H1 (cell line): Measurements from ENCODE around the gene CPNE8. TPM values are rescaled to one million over a fixed set of nuclear protein-coding genes. Genes with fewer than 3 reads are reported as not detected.

Source experiments
- CTCF ChIA-PET: fragments of 300-600 bp; sonication (Branson Sonifier 250); formaldehyde crosslinking; loops from one replicate; lab custom pipeline; 2021; ENCODE audit not compliant: partially characterized antibody; lab: Charles Lee
- POLR2A ChIA-PET: fragments of 300-600 bp; sonication (Branson Sonifier 250); formaldehyde crosslinking; loops from one replicate; lab custom pipeline; 2021; ENCODE audit warnings: inconsistent platforms; ENCODE audit not compliant: partially characterized antibody; lab: Charles Lee
- DNase-seq, 2 experiments: peaks; one replicate each; pipeline versions ENCODE4 v3.0.0 to v3.0.0-alpha.2; 2010 to 2022; ENCODE audit warnings: low spot score in 2 of 2, low read depth in 1 of 2, mixed read lengths in 1 of 2
- FAIRE-seq: peaks from 2 replicates; lab custom pipeline; 2011; peaks lifted over from hg19 to GRCh38; lab: Jason Lieb, UNC
- H2AFZ ChIP-seq: 2 replicates; pipeline ENCODE4 v1.8.1; 2012; ENCODE audit warnings: low read length, inconsistent platforms
- H2AK5ac ChIP-seq: 2 replicates; pipeline ENCODE4 v1.6.1; 2013; ENCODE audit warnings: low read depth, low read length
- H2BK120ac ChIP-seq: replicated peaks from 2 replicates; pipeline ENCODE3; 2013; ENCODE audit warnings: low read depth, low read length, inconsistent platforms
- H2BK12ac ChIP-seq: 2 replicates; pipeline ENCODE4 v1.6.1; 2013; ENCODE audit warnings: low read depth, low read length
- H2BK15ac ChIP-seq: 2 replicates; pipeline ENCODE4 v1.6.1; 2013; ENCODE audit warnings: low read length
- H2BK20ac ChIP-seq: 2 replicates; pipeline ENCODE4 v1.6.1; 2013; ENCODE audit warnings: low read length
- H2BK5ac ChIP-seq: 2 replicates; pipeline ENCODE4 v1.6.1; 2013; ENCODE audit warnings: low read depth, low read length
- H3K14ac ChIP-seq: 2 replicates; pipeline ENCODE4 v1.6.1; 2013; ENCODE audit warnings: inconsistent platforms; ENCODE audit not compliant: insufficient read length
- H3K18ac ChIP-seq: 2 replicates; pipeline ENCODE4 v1.6.1; 2013; ENCODE audit warnings: low read length; ENCODE audit errors: extremely low read depth
- H3K23ac ChIP-seq: 2 replicates; pipeline ENCODE4 v1.6.1; 2013; ENCODE audit warnings: inconsistent platforms; ENCODE audit not compliant: insufficient read length
- H3K23me2 ChIP-seq: 2 replicates; pipeline ENCODE4 v1.6.1; 2013; ENCODE audit warnings: low read depth, low read length
- H3K27ac ChIP-seq: 2 replicates; pipeline ENCODE4 v1.6.1; 2011; ENCODE audit warnings: low read depth, low read length, inconsistent platforms
- H3K27me3 ChIP-seq, 4 experiments: replicated peaks in 1 of 4; 1 replicate in 1 of 4; 2 replicates in 3 of 4; pipeline versions ENCODE4 v1.6.1 to v1.8.1; 2011 to 2013; ENCODE audit warnings: low read length in 3 of 4, mild to moderate bottlenecking in 3 of 4, inconsistent platforms in 2 of 4, mixed read lengths in 2 of 4, moderate library complexity in 1 of 4; ENCODE audit not compliant: control insufficient read depth in 3 of 4, insufficient read depth in 3 of 4; ENCODE audit errors: extremely low read depth in 1 of 4
- H3K36me3 ChIP-seq, 4 experiments: 2 replicates each; pipeline versions ENCODE4 v1.6.1 to v1.8.1; 2011 to 2013; ENCODE audit warnings: mild to moderate bottlenecking in 4 of 4, low read length in 3 of 4, moderate library complexity in 2 of 4, control low read depth in 1 of 4, inconsistent platforms in 1 of 4; ENCODE audit not compliant: insufficient read depth in 4 of 4, control insufficient read depth in 2 of 4
- H3K4ac ChIP-seq: replicated peaks from 2 replicates; pipeline ENCODE3; 2013; ENCODE audit warnings: low read length, low read depth, mixed read lengths, inconsistent platforms; ENCODE audit not compliant: insufficient read length
- H3K4me1 ChIP-seq, 4 experiments: replicated peaks in 1 of 4; 1 replicate in 1 of 4; 2 replicates in 3 of 4; pipeline versions ENCODE4 v1.6.1 to v1.8.1; 2011 to 2013; ENCODE audit warnings: low read length in 3 of 4, inconsistent platforms in 2 of 4, mixed read lengths in 1 of 4; ENCODE audit not compliant: insufficient read depth in 4 of 4, control insufficient read depth in 3 of 4
- H3K4me2 ChIP-seq, 2 experiments: 2 replicates each; pipeline versions ENCODE4 v1.6.1 to v1.8.1; 2011 to 2013; ENCODE audit warnings: low read depth in 2 of 2, low read length in 2 of 2, control low read depth in 1 of 2, inconsistent platforms in 1 of 2, mild to moderate bottlenecking in 1 of 2; ENCODE audit not compliant: insufficient read depth in 1 of 2
- H3K4me3 ChIP-seq, 4 experiments: fragments of 200-600, 300-600 bp in 1 of 4; sonication (generic), shearing (Covaris generic), sonication (Bioruptor Twin) in 1 of 4; 2 replicates each; pipeline versions ENCODE4 v1.5.1 to v1.8.1; 2011 to 2016; ENCODE audit warnings: low read length in 4 of 4, low read depth in 3 of 4, control low read depth in 2 of 4, inconsistent platforms in 2 of 4, mild to moderate bottlenecking in 2 of 4, mixed read lengths in 1 of 4, moderate library complexity in 1 of 4; ENCODE audit not compliant: insufficient read depth in 2 of 4; ENCODE audit errors: extremely low read depth in 1 of 4
- H3K56ac ChIP-seq: replicated peaks from 2 replicates; pipeline ENCODE3; 2013; ENCODE audit warnings: low read depth, mild to moderate bottlenecking, mixed read lengths, low read length, inconsistent platforms; ENCODE audit not compliant: insufficient read length
- H3K79me1 ChIP-seq: 2 replicates; pipeline ENCODE4 v1.6.1; 2013; ENCODE audit warnings: low read depth, low read length, control low read depth
- H3K79me2 ChIP-seq, 2 experiments: 2 replicates each; pipeline versions ENCODE4 v1.6.1 to v1.8.1; 2012 to 2013; ENCODE audit warnings: low read length in 2 of 2, mild to moderate bottlenecking in 2 of 2, inconsistent platforms in 1 of 2; ENCODE audit not compliant: insufficient read depth in 2 of 2, control insufficient read depth in 1 of 2
- H3K9ac ChIP-seq, 4 experiments: replicated peaks in 1 of 4; 1 replicate in 1 of 4; 2 replicates in 3 of 4; pipeline versions ENCODE4 v1.6.1 to v1.8.1; 2011 to 2013; ENCODE audit warnings: low read depth in 3 of 4, low read length in 3 of 4, control low read depth in 2 of 4, mild to moderate bottlenecking in 2 of 4, moderate library complexity in 2 of 4, inconsistent platforms in 1 of 4; ENCODE audit errors: extremely low read depth in 1 of 4
- H3K9me3 ChIP-seq, 2 experiments: 2 replicates each; pipeline versions ENCODE4 v1.6.1 to v1.8.1; 2012 to 2013; ENCODE audit warnings: mild to moderate bottlenecking in 2 of 2, moderate library complexity in 2 of 2, control low read depth in 1 of 2, inconsistent platforms in 1 of 2, low read depth in 1 of 2, low read length in 1 of 2, mixed read lengths in 1 of 2; ENCODE audit not compliant: insufficient read depth in 2 of 2
- H4K20me1 ChIP-seq, 2 experiments: replicated peaks in 1 of 2; 2 replicates each; pipeline versions ENCODE3 to v1.8.1; 2011 to 2013; ENCODE audit warnings: inconsistent platforms in 2 of 2, low read length in 2 of 2, mild to moderate bottlenecking in 1 of 2; ENCODE audit not compliant: insufficient read depth in 2 of 2, control insufficient read depth in 1 of 2
- H4K5ac ChIP-seq: 2 replicates; pipeline ENCODE4 v1.6.1; 2013; ENCODE audit warnings: low read length, low read depth, mixed read lengths, inconsistent platforms; ENCODE audit not compliant: insufficient read length
- H4K8ac ChIP-seq: 2 replicates; pipeline ENCODE4 v1.8.0; 2013; ENCODE audit warnings: mild to moderate bottlenecking, moderate library complexity, low read length, inconsistent platforms; ENCODE audit not compliant: insufficient read depth; ENCODE audit errors: extremely low read depth
- H4K91ac ChIP-seq: replicated peaks from 2 replicates; pipeline ENCODE3; 2013; ENCODE audit warnings: low read length, mixed read lengths, inconsistent platforms; ENCODE audit not compliant: insufficient read length
- ASH2L ChIP-seq: fragments of 200-600, 300-600 bp; sonication (generic); IDR thresholded peaks from one replicate; pipeline ENCODE4 v1.7.1; 2017; ENCODE audit warnings: low read length
- BRCA1 ChIP-seq: IDR thresholded peaks from 2 replicates; pipeline ENCODE4 v1.6.1; 2012; ENCODE audit warnings: low read depth, low read length, improper control_type of control experiment
- GABPA ChIP-seq: IDR thresholded peaks from 2 replicates; pipeline ENCODE4 v1.6.1; 2011; ENCODE audit warnings: mild to moderate bottlenecking, low read length, moderate library complexity, borderline replicate concordance; ENCODE audit not compliant: insufficient read depth
- GTF2F1 ChIP-seq: IDR thresholded peaks from 2 replicates; pipeline ENCODE4 v1.6.1; 2012; ENCODE audit warnings: low read depth, low read length, improper control_type of control experiment, borderline replicate concordance
- HDAC2 ChIP-seq, 2 experiments: fragments of 300-600 bp in 1 of 2; sonication (generic) in 1 of 2; IDR thresholded peaks; 2 replicates each; pipeline ENCODE4 v1.6.1; 2011 to 2012; ENCODE audit warnings: low read depth in 2 of 2, low read length in 2 of 2, mild to moderate bottlenecking in 2 of 2, moderate library complexity in 2 of 2, borderline replicate concordance in 1 of 2, inconsistent platforms in 1 of 2
- PHF8 ChIP-seq: fragments of 200-600 bp; sonication (generic); conservative IDR thresholded peaks from 2 replicates; pipeline ENCODE4 v1.7.1; 2012; ENCODE audit warnings: low read depth, mild to moderate bottlenecking, inconsistent platforms, low read length, moderate library complexity
- POU5F1 ChIP-seq: IDR thresholded peaks from 2 replicates; pipeline ENCODE4 v1.6.1; 2011; ENCODE audit warnings: low read depth, mild to moderate bottlenecking, low read length, moderate library complexity
- SIRT6 ChIP-seq: IDR thresholded peaks from one replicate; pipeline ENCODE4 v1.7.1; 2012; ENCODE audit warnings: low read length, inconsistent platforms
- SP4 ChIP-seq: IDR thresholded peaks from 2 replicates; pipeline ENCODE4 v1.6.1; 2012; ENCODE audit warnings: low read length, inconsistent platforms
- TBP ChIP-seq: IDR thresholded peaks from 2 replicates; pipeline ENCODE4 v1.6.1; 2011; ENCODE audit warnings: low read depth, low read length, improper control_type of control experiment
- YY1 ChIP-seq: IDR thresholded peaks from 2 replicates; pipeline ENCODE4 v1.6.1; 2011; ENCODE audit warnings: low read depth, mild to moderate bottlenecking, low read length
- WGBS, 2 experiments: shearing (Covaris generic) in 1 of 2; methylation state at CpG; one replicate each; pipeline versions ENCODE4 v1.1.6 to v1.1.7; 2013 to 2015; ENCODE audit warnings: low lambda C conversion rate in 2 of 2, mixed read lengths in 2 of 2, inconsistent platforms in 1 of 2, low coverage in 1 of 2, missing lambda C conversion rate in 1 of 2; ENCODE audit not compliant: insufficient replicate concordance in 2 of 2, insufficient coverage in 1 of 2, insufficient read length in 1 of 2; ENCODE audit errors: extremely low coverage in 1 of 2, missing lambda C conversion rate in 1 of 2; 5-methylcytosine and 5-hydroxymethylcytosine counted together
- polyA plus RNA-seq, 7 experiments: library from polyadenylated mRNA; depleted of rRNA in 3 of 7; stranded (reverse) in 5 of 7; unstranded in 2 of 7; fragments of >200 nt in 5 of 7; fragments of 200-250 nt in 2 of 7; gene quantifications; 1 replicate in 5 of 7; 2 replicates in 1 of 7; 4 replicates in 1 of 7; pipeline versions ENCODE4 v1.2.1 to v1.2.3, GENCODE V29; 2011 to 2013; ENCODE audit warnings: missing spikeins in 2 of 7, mixed read lengths in 2 of 7
- total RNA-seq: library from RNA; stranded (reverse); fragmentation: NEBNext Ultra II Directional; extraction: Animal tissue kit (Norgen Biotek cat#: 25700); gene quantifications from 2 replicates; pipeline ENCODE4 v1.2.1, GENCODE V29; 2021

The CPNE8 gene
- total and polyA plus RNA-seq, 2 of the 8 experiments (the other 6 are each of a cell fraction or from before 2014, with no cell fraction given) = 2.5 to 6.8 TPM

- peak overlapping the region; percentile 10; the same call in 1 of the 2 replicates for H2AFZ ChIP-seq
- H4K91ac ChIP-seq = no peak overlapping the region
- no peak overlapping the region for H3K23ac ChIP-seq
- H2BK5ac ChIP-seq = no peak overlapping the region
- H3K4ac ChIP-seq = no peak overlapping the region
- no peak for TF ChIP-seq SIRT6
- TF ChIP-seq BRCA1 = no peak
- TF ChIP-seq ASH2L = no peak
- TF ChIP-seq TBP = no peak
- TF ChIP-seq GABPA = no peak
- no peak for TF ChIP-seq GTF2F1
- TF ChIP-seq POU5F1 = no peak
- TF ChIP-seq HDAC2 (IDR thresholded peaks at IDR 0.05; ENCODE audit: borderline replicate concordance in 1 of 2, low read depth in 2 of 2, low read length in 2 of 2) = no peak
- TF ChIP-seq PHF8 = no peak
- TF ChIP-seq YY1 = no peak
- TF ChIP-seq SP4 = no peak
- no peaks in the 10 kb centered on the region for H3K4me1 ChIP-seq
- H2AK5ac ChIP-seq = no peak overlapping the region
- WGBS, 2 experiments = 89% methylated on average over 3 of the region's 3 CpGs; no CpG with 5 or more reads in 1 of the 2 experiments
- no peak overlapping the region for H3K4me3 ChIP-seq
- H3K27ac ChIP-seq = no peak overlapping the region
- H3K36me3 ChIP-seq = no peaks in the 10 kb centered on the region
- no peak overlapping the region for H3K9ac ChIP-seq
- H3K23me2 ChIP-seq = no peaks in the 10 kb centered on the region
- no peak overlapping the region for H3K56ac ChIP-seq
- no peak for DNase-seq
- H3K27me3 ChIP-seq = no peaks in the 10 kb centered on the region
- H4K20me1 ChIP-seq = no peaks in the 10 kb centered on the region
- H3K79me1 ChIP-seq = no peaks in the 10 kb centered on the region
- no peak overlapping the region for H2BK20ac ChIP-seq
- no peak overlapping the region for H3K4me2 ChIP-seq
- no peaks in the 10 kb centered on the region for H3K9me3 ChIP-seq
- H3K79me2 ChIP-seq = no peaks in the 10 kb centered on the region
- no peak overlapping the region for H2BK15ac ChIP-seq
- H4K8ac ChIP-seq = no peak overlapping the region
- H3K18ac ChIP-seq = no peak overlapping the region
- FAIRE-seq = no peak
- no peak overlapping the region for H3K14ac ChIP-seq
- ChIA-PET CTCF (interaction anchor here (1.4 to 2.7 kb wide), 3 partner anchors 9 to 357 kb away, joined by 7 to 13 read pairs (median 11); no protein-coding TSS in a partner anchor), POLR2A (interaction anchor here (1.2 kb wide), 1 partner anchor 9 kb away, joined by 3 read pairs; no protein-coding TSS in a partner anchor)
- H4K5ac ChIP-seq = no peak overlapping the region
- H2BK120ac ChIP-seq = no peak overlapping the region
- no peak overlapping the region for H2BK12ac ChIP-seq
Observed at GRCh38 chr12:38915429-38916182, 10.2 kb upstream of the CPNE8 start.
